Activated naive CD4-positive, alpha-beta T cell treated with Interleukin-2 at 50 U/mL for 16 hours (primary cell): ENCODE results near the gene MAPK4.
"Not testable (repeated sequence)": the region's sequence is repeated elsewhere in the genome, so short reads cannot be mapped to it uniquely, and the experiment has no call there.

ENCODE experiments used
- DNase-seq: peaks from one replicate; pipeline ENCODE4 v3.0.0-alpha.2; 2020

MAPK4 gene

GRCh38 chr18:50775726-50776125, 215.8 kb downstream of the MAPK4 start:
- no peak for DNase-seq

GRCh38 chr18:50776383-50776782, 216.5 kb downstream of the MAPK4 start:
- DNase-seq, result no peak

- not testable (repeated sequence) for DNase-seq
These were observed 219.1 kb downstream of the MAPK4 start for GRCh38 chr18:50779021-50779420.
